Dedifferentiated amniotic fluid mesenchymal stem cell (primary cell): ENCODE results near the gene ITM2B.

ENCODE experiments used
- DNase-seq: peaks from one replicate; pipeline ENCODE4 v3.0.0-alpha.2; 2016; ENCODE audit errors: extremely low spot score

The ITM2B gene

GRCh38 chr13:48258430-48258829 lies 25.4 kb downstream of the ITM2B start:
- DNase-seq = no peak

GRCh38 chr13:48260970-48261369 lies 28.0 kb downstream of the ITM2B start:
- no peak for DNase-seq

- DNase-seq = no peak
These were observed 30.2 kb downstream of the ITM2B start for GRCh38 chr13:48263196-48263595.

- no peak for DNase-seq
These were observed 31.1 kb downstream of the ITM2B start for GRCh38 chr13:48264058-48264457.

GRCh38 chr13:48265217-48265815 lies 32.3 kb downstream of the ITM2B start:
- DNase-seq = no peak

- DNase-seq = no peak
These were observed 33.1 kb downstream of the ITM2B start for GRCh38 chr13:48266150-48266549.

GRCh38 chr13:48266701-48267639 lies 34.0 kb downstream of the ITM2B start:
- no peak for DNase-seq

GRCh38 chr13:48268019-48268418 lies 35.0 kb downstream of the ITM2B start:
- DNase-seq = no peak

- DNase-seq = no peak
These were observed 40.3 kb downstream of the ITM2B start for GRCh38 chr13:48273346-48273745.

GRCh38 chr13:48275507-48275906 lies 42.5 kb downstream of the ITM2B start:
- no peak for DNase-seq

GRCh38 chr13:48278806-48279205 lies 45.8 kb downstream of the ITM2B start:
- no peak for DNase-seq

GRCh38 chr13:48281556-48281955 lies 48.5 kb downstream of the ITM2B start:
- DNase-seq = no peak

GRCh38 chr13:48291730-48292129 lies 58.7 kb downstream of the ITM2B start:
- no peak for DNase-seq

- DNase-seq = no peak
These were observed 59.6 kb downstream of the ITM2B start for GRCh38 chr13:48292650-48293049.

- no peak for DNase-seq
These were observed 61.6 kb downstream of the ITM2B start for GRCh38 chr13:48294653-48295052.

GRCh38 chr13:48295271-48295670 lies 62.3 kb downstream of the ITM2B start:
- DNase-seq = no peak

GRCh38 chr13:48296528-48296927 lies 63.5 kb downstream of the ITM2B start:
- no peak for DNase-seq

- no peak for DNase-seq
These were observed 64.3 kb downstream of the ITM2B start for GRCh38 chr13:48297131-48297786.

GRCh38 chr13:48299591-48299990 lies 66.6 kb downstream of the ITM2B start:
- DNase-seq = no peak

GRCh38 chr13:48302871-48303358 lies 69.9 kb downstream of the ITM2B start:
- DNase-seq = peak; percentile 45

- DNase-seq = peak; percentile 88
These were observed 70.5 kb downstream of the ITM2B start, which contains the start of gene RB1 for GRCh38 chr13:48303359-48304142. TSS of gene RB1 (plus strand) at chr13:48303751. CDS start at chr13:48303913, 162 bp downstream.
